Lung (tissue), 12 donors: ENCODE data around the gene MANSC4. TPM values are rescaled to one million over a fixed set of nuclear protein-coding genes. Genes with fewer than 3 reads are reported as not detected.

Experiments used
- ATAC-seq: fragments of 200-7000 bp; cut with Tn5 transposase; one replicate; pipeline ENCODE4 v1.9.1; 2020; ENCODE audit warnings: moderate number of reproducible peaks; ENCODE audit not compliant: insufficient read depth, low FRiP score
- DNase-seq, 3 donors: peaks; one replicate each; pipeline ENCODE4 v3.0.0-alpha.2; 2013 to 2017
- H3K27ac ChIP-seq, 2 donors: one replicate each; pipeline ENCODE4 v1.5.1; 2013; ENCODE audit warnings: mild to moderate bottlenecking in 2 of 2, moderate library complexity in 2 of 2, control low read depth in 1 of 2, inconsistent platforms in 1 of 2, low read depth in 1 of 2, low read length in 1 of 2
- H3K27me3 ChIP-seq, 3 donors: one replicate each; pipeline ENCODE4 v1.5.1; 2013; ENCODE audit warnings: low read length in 2 of 3; ENCODE audit not compliant: control insufficient read depth in 3 of 3, insufficient read depth in 3 of 3
- H3K36me3 ChIP-seq, 4 donors: one replicate each; pipeline ENCODE4 v1.5.1; 2013; ENCODE audit warnings: low read length in 4 of 4, mild to moderate bottlenecking in 1 of 4, moderate library complexity in 1 of 4; ENCODE audit not compliant: control insufficient read depth in 4 of 4, insufficient read depth in 4 of 4
- H3K4me1 ChIP-seq, 5 donors: one replicate each; pipeline ENCODE4 v1.5.1; 2013; ENCODE audit warnings: low read length in 5 of 5, mild to moderate bottlenecking in 2 of 5, moderate library complexity in 1 of 5; ENCODE audit not compliant: control insufficient read depth in 5 of 5, insufficient read depth in 5 of 5
- H3K4me3 ChIP-seq: one replicate; pipeline ENCODE4 v1.5.1; 2013; ENCODE audit warnings: mild to moderate bottlenecking, control low read depth, moderate library complexity
- H3K9ac ChIP-seq, 2 donors: one replicate each; pipeline ENCODE4 v1.5.1; 2013; ENCODE audit warnings: low read length in 2 of 2, control low read depth in 1 of 2; ENCODE audit not compliant: insufficient read depth in 1 of 2
- H3K9me3 ChIP-seq, 4 donors: one replicate each; pipeline ENCODE4 v1.5.1; 2013; ENCODE audit warnings: low read length in 3 of 4, mild to moderate bottlenecking in 1 of 4, moderate library complexity in 1 of 4; ENCODE audit not compliant: control insufficient read depth in 4 of 4, insufficient read depth in 3 of 4
- CTCF ChIP-seq: IDR thresholded peaks from 2 replicates; pipeline ENCODE4 v1.5.1; 2012; ENCODE audit warnings: mild to moderate bottlenecking; ENCODE audit errors: control extremely low read depth, extremely low read depth
- WGBS, 2 donors: extraction: QIAGEN DNeasy Blood & Tissue Kit; methylation state at CpG; one replicate each; pipeline ENCODE4 v1.1.7; 2013; 5-methylcytosine and 5-hydroxymethylcytosine counted together
- polyA plus RNA-seq, 2 donors: library from polyadenylated mRNA; stranded (reverse); fragments of 200-250 nt; gene quantifications; one replicate each; pipeline ENCODE4 v1.2.1, GENCODE V29; 2013
- total RNA-seq, 2 donors: library from RNA; depleted of rRNA in 1 of 2; stranded (reverse); fragments of >200 nt in 1 of 2; gene quantifications; one replicate each; pipeline ENCODE4 v1.2.1, GENCODE V29; 2014 to 2021
- donor health status: control.
- donor health status: control.
- donor health status: Bipolar disorder and iron deficiency.
- donor health status: healthy.
- donor health status: DM: yes; HTN: yes; CAD: no.

The MANSC4 gene
- total and polyA plus RNA-seq, 4 donors, result not detected

GRCh38 chr12:27781680-27782079, 1.6 kb upstream of the MANSC4 start:
- Histone ChIP-seq H3K4me3 (no peak overlapping the region), H3K9ac (peak overlapping the region; percentile 66 to 68), H3K4me1 (peaks cover 5 to 33% (median 9%) of the 10 kb centered on the region in 5 donors), H3K27ac (no peak overlapping the region), H3K36me3 (peaks cover 0 to 5% (median 0%) of the 10 kb centered on the region in 4 donors), H3K27me3 (no peaks in the 10 kb centered on the region), H3K9me3 (no peaks in the 10 kb centered on the region)
- TF ChIP-seq CTCF, result no peak
- 64 to 75% methylated on average over 5 of the region's 5 CpGs for WGBS, 2 donors
- ATAC-seq (no peak), DNase-seq (peak; percentile 50 to 89 (median 86))

DNA sequence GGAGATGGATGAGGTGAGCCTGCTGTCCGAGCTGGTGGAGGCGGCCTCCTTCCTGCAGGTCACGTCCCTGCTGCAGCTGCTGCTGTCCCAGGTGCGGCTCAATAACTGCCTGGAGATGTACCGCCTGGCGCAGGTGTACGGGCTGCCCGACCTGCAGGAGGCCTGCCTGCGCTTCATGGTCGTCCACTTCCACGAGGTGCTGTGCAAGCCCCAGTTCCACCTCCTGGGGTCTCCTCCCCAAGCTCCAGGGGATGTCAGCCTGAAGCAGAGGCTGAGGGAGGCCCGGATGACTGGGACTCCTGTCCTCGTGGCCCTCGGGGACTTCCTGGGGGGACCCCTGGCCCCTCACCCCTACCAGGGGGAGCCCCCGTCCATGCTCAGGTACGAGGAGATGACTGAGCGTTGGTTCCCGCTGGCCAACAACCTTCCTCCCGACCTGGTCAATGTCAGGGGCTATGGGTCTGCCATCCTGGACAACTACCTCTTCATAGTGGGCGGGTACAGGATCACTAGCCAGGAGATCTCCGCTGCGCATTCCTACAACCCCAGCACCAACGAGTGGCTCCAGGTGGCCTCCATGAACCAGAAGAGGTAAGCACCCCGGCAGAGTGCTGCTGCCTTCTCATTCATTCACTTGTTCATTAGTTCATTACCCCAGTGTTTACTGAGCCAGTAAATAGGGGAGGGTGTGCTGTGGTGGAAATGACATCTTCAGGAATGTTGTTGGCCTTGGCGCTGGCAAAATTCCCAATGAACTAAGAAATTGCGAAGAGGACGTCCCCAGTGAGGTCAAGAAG, 774 bp upstream of the MANSC4 start:
- Histone ChIP-seq H3K4me1 (peaks cover 5 to 33% (median 9%) of the 10 kb centered on the region in 5 donors), H3K9ac (peak overlapping the region; percentile 66 to 68), H3K36me3 (peaks cover 0 to 5% (median 0%) of the 10 kb centered on the region in 4 donors), H3K27me3 (no peaks in the 10 kb centered on the region), H3K27ac (peak overlapping the region; percentile 90 to 96), H3K9me3 (no peaks in the 10 kb centered on the region), H3K4me3 (peak overlapping the region; percentile 77)
- DNase-seq (peak; percentile 58 to 78 (median 71)), ATAC-seq (peak; percentile 23)
- TF ChIP-seq CTCF, result no peak
- WGBS, 2 donors, result 14 to 32% methylated on average over 20 to 27 of the region's 27 CpGs

DNA sequence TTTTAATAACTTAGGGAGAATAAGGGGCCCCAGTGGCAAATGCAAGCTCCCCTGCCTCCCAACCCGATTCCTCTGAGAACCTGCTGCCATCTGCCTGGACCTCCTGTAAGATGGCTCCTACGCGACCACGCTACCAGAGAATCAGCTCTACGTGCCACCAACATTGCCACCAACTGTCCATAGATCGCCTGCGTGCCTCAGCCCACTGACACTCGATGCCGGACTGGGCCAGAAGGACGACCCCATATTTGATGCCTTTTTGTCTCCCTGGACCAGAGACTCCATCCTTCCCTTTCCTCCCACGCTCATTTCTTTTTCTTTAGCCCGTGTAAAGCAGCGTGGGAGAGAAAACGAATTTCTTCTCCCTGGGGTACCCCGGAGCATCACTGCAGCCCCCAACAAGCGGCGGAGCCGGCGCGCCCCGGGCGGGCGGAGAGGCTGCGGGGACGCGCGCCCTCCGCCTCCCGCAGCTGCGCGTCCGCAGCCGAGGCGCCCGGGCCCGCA, 568 bp downstream of the MANSC4 start:
- no peak for TF ChIP-seq CTCF
- H3K27me3 ChIP-seq, result no peaks in the 10 kb centered on the region
- peak overlapping the region in 1 of 2 donors; percentile 85 for H3K9ac ChIP-seq
- H3K36me3 ChIP-seq, result peaks cover 0 to 2% (median 0%) of the 10 kb centered on the region in 4 donors
- ATAC-seq (no peak), DNase-seq (peak; percentile 46 to 66 (median 58))
- no peaks in the 10 kb centered on the region for H3K9me3 ChIP-seq
- 4% methylated on average over 36 of the region's 36 CpGs for WGBS, 2 donors
- H3K4me3 ChIP-seq, result peak overlapping the region; percentile 77
- H3K4me1 ChIP-seq, result peaks cover 5 to 33% (median 9%) of the 10 kb centered on the region in 5 donors
- peak overlapping the region; percentile 90 to 96 for H3K27ac ChIP-seq
